ENCODE results near the gene C1orf94. TPM values are rescaled to one million over a fixed set of nuclear protein-coding genes. Genes with fewer than 3 reads are reported as not detected.

Gene C1orf94
- total RNA-seq, 4 donors from 2014 or later: not detected

- H3K36me3 ChIP-seq: no peaks in the 10 kb centered on the region
- peak; percentile 25 for DNase-seq
- H3K27me3 ChIP-seq: peaks cover 83% of the 10 kb centered on the region
- no peak for TF ChIP-seq POLR2A (IDR thresholded peaks at IDR 0.05)
- no peak for TF ChIP-seq EP300 (IDR thresholded peaks at IDR 0.05; ENCODE audit: low read depth)
- no peak for TF ChIP-seq POLR2AphosphoS5 (IDR thresholded peaks at IDR 0.05)
- TF ChIP-seq CTCF (IDR thresholded peaks at IDR 0.05): peak; percentile 27 to 53 (median 39)
- H3K4me3 ChIP-seq: peak overlapping the region in 3 of 4 donors; percentile 20 to 42 (median 24)
- no peak overlapping the region for H3K27ac ChIP-seq
- no peaks in the 10 kb centered on the region for H3K9me3 ChIP-seq
- H3K4me1 ChIP-seq: peaks cover 0 to 34% (median 17%) of the 10 kb centered on the region in 4 donors
- intact Hi-C loops (cut with DNase I; ENCODE audit: low total_unique reads) (loop anchor here (10.0 kb wide), 1 partner anchor 528 kb away; no protein-coding TSS in a partner anchor), in situ Hi-C loops (cut with MboI; ENCODE audit: low pct_ligation_motif_present in 1 of 4, low pct_unique_long_range_greater_than_20kb in 1 of 4, low sequenced_read_pairs in 3 of 4) (loop anchor here in 1 of 4 donors (25.0 kb wide), 1 partner anchor 526 kb away; no protein-coding TSS in a partner anchor)
- WGBS, 2 donors (ENCODE audit: low coverage in 1 of 2): 6 to 23% methylated on average over 7 to 34 of the region's 46 CpGs
These were observed 13.6 kb upstream of the C1orf94 start for GRCh38 chr1:34162852-34163766.

- H3K27me3 ChIP-seq: peaks cover 89% of the 10 kb centered on the region
- H3K27ac ChIP-seq: no peak overlapping the region
- peak overlapping the region in 3 of 4 donors; percentile 20 to 42 (median 24) for H3K4me3 ChIP-seq
- H3K9me3 ChIP-seq: no peaks in the 10 kb centered on the region
- in situ Hi-C loops (cut with MboI; ENCODE audit: low pct_ligation_motif_present in 1 of 4, low pct_unique_long_range_greater_than_20kb in 1 of 4, low sequenced_read_pairs in 3 of 4) (loop anchor here in 1 of 4 donors (25.0 kb wide), 1 partner anchor 527 kb away; no protein-coding TSS in a partner anchor), intact Hi-C loops (cut with DNase I; ENCODE audit: low total_unique reads) (loop anchor here (10.0 kb wide), 1 partner anchor 529 kb away; no protein-coding TSS in a partner anchor)
- H3K4me1 ChIP-seq: peaks cover 0 to 34% (median 17%) of the 10 kb centered on the region in 4 donors
- TF ChIP-seq POLR2A (IDR thresholded peaks at IDR 0.05): no peak
- TF ChIP-seq POLR2AphosphoS5 (IDR thresholded peaks at IDR 0.05): no peak
- no peak for TF ChIP-seq CTCF (IDR thresholded peaks at IDR 0.05)
- TF ChIP-seq EP300 (IDR thresholded peaks at IDR 0.05; ENCODE audit: low read depth): no peak
- H3K36me3 ChIP-seq: no peaks in the 10 kb centered on the region
- no peak for DNase-seq
- WGBS, 2 donors (ENCODE audit: low coverage in 1 of 2): 2 to 9% methylated on average over 9 to 26 of the region's 75 CpGs
These were observed 12.6 kb upstream of the C1orf94 start for GRCh38 chr1:34163792-34164731.

GRCh38 chr1:34164771-34165391, 11.8 kb upstream of the C1orf94 start, which contains the start of gene CSMD2:
Gene CSMD2 (minus strand): TSS chr1:34165230. CDS start chr1:34165097, 133 bp downstream.
- H3K27ac ChIP-seq: peak within 1 kb of the TSS in 1 of 4 donors; percentile 30
- WGBS, 2 donors (ENCODE audit: low coverage in 1 of 2): 6% methylated on average over 63 of the region's 78 CpGs; no CpG with 5 or more reads in 1 of the 2 donors
- no peak for DNase-seq
- in situ Hi-C loops (cut with MboI; ENCODE audit: low pct_ligation_motif_present in 1 of 4, low pct_unique_long_range_greater_than_20kb in 1 of 4, low sequenced_read_pairs in 3 of 4): loop anchor here in 1 of 4 donors (25.0 kb wide), 1 partner anchor 528 kb away; no protein-coding TSS in a partner anchor
- peaks cover 0 to 34% (median 17%) of the 10 kb centered on the region in 4 donors for H3K4me1 ChIP-seq
- H3K9me3 ChIP-seq: no peaks in the 10 kb centered on the region
- H3K36me3 ChIP-seq: no peaks in the 10 kb centered on the region
- H3K27me3 ChIP-seq: peaks cover 92% of the 10 kb centered on the region
- intact Hi-C loops (cut with DNase I; ENCODE audit: low total_unique reads): loop anchor here (10.0 kb wide), 1 partner anchor 530 kb away; no protein-coding TSS in a partner anchor
- TF ChIP-seq POLR2AphosphoS5 (IDR thresholded peaks at IDR 0.05) (no peak), POLR2A (IDR thresholded peaks at IDR 0.05) (no peak), CTCF (IDR thresholded peaks at IDR 0.05) (no peak)
- H3K4me3 ChIP-seq: peak within 1 kb of the TSS in 3 of 4 donors; percentile 20 to 42 (median 24)

Measured in transverse colon (tissue), 4 donors.